Right renal pelvis (tissue), 4 donors: Measurements from ENCODE around the gene CLDN6. TPM values are rescaled to one million over a fixed set of nuclear protein-coding genes. Genes with fewer than 3 reads are reported as not detected.
"Not testable (repeated sequence)": the region's sequence is repeated elsewhere in the genome, so short reads cannot be mapped to it uniquely, and the experiment has no call there.

Experiments
- DNase-seq, 4 donors: peaks; one replicate each; pipeline ENCODE4 v3.0.0-alpha.2; 2013; ENCODE audit warnings: low read depth in 4 of 4, low spot score in 3 of 4, missing footprints in 1 of 4
- polyA plus RNA-seq, 4 donors: library from polyadenylated mRNA; unstranded; fragments of 120-200 nt; gene quantifications; one replicate each; pipeline ENCODE4 v1.2.1, GENCODE V29; 2013; ENCODE audit not compliant: insufficient read length in 4 of 4

Gene CLDN6
- polyA plus RNA-seq, 4 donors, result 32.9 to 44.1 (median 36.4) TPM

- not testable (repeated sequence) for DNase-seq
Observed at GRCh38 chr16:3052571-3053329, 34.8 kb upstream of the CLDN6 start.

DNA sequence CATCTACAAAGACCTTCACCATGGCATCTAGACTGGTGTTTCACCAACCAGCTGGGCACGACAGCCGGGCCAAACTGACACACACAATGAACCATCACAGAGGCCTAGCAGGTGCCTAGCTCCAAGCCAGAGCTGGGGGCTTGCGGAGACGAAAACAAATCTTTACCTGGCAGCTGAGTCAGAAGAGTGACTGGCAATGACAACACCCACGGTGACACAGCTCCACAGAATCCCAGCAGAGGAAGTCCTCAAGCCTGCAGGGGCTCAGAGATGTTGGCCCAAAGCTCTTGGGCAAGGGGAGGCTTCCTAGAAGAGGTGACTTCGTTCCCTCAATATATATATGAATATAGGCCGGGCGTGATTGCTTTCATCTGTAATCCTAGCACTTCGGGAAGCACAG, 33.5 kb upstream of the CLDN6 start:
- DNase-seq, result no peak

GRCh38 chr16:3051009-3051408, 33.0 kb upstream of the CLDN6 start:
- DNase-seq, result no peak

DNA sequence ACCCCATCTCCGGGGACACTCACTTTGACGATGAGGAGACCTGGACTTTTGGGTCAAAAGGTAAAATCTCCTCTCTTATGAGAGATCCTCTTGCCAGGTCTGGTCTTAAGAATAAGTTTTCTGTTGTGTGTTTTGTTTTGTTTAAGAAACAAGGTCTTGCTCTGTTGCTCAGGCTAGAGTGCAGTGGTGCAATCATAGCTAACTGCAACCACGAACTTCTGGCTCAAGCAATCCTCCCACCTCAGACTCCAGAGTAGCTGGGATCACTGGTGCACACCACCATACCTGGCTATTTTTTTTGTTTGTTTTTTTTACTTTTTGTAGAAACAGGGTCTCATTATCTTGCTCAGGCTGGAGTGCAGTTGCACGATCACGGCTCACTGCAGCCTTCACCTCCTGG, 32.5 kb upstream of the CLDN6 start:
- DNase-seq, result no peak

- no peak for DNase-seq
Observed at GRCh38 chr16:3049921-3050481, 32.0 kb upstream of the CLDN6 start.

- DNase-seq, result no peak
Observed at GRCh38 chr16:3047387-3047720, 29.4 kb upstream of the CLDN6 start.

GRCh38 chr16:3046641-3047386, 28.8 kb upstream of the CLDN6 start:
- no peak for DNase-seq

DNA sequence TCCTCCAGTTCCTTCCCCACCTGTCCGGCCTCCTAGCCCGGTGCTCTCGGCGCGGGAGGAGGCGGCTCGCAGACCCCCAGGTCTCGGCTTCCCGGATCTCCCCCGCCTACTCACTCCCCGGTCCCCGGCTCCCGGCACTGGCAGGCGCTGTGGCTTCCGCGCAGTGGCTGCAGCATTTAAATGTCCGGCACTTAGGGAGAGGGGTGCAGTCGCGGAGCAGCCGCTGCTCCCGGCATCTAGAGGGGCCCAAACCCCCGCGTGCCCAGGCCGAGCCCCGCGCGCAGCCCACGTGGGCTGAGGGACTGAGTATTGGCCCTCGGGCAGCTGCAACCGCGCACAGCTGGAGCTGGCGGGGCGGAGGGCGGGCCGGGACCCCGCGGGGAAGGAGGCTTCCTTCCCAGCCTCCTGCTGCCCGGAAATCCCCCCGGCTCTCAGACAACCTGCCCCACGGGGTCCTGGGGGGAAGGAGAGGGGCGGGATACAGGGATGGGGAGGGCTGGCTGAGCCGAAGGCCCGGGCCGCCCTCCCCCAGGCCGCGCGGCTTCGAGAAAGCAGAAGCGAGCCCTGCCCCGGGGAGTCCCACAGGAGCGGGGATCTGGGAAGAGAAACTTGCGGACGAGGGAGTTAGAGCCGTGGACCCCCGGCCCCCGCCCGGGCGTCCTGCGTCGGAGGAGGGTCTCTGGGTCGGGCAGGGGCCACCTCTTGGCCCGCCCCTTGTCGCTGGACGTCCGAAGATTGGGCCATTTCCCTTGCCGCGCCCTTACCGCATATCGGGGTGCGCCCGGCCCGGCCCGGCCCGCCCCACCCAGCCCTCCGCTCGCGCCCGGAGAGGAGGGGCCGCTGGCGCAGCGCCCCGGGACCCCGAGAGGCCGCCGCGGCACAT, 28.0 kb upstream of the CLDN6 start, which contains the start of gene MMP25:
Gene MMP25 (plus strand): TSS at position 804 of the 883 bp plus-strand sequence. CDS start 357 bp downstream, outside the sequence.
- no peak for DNase-seq

DNA sequence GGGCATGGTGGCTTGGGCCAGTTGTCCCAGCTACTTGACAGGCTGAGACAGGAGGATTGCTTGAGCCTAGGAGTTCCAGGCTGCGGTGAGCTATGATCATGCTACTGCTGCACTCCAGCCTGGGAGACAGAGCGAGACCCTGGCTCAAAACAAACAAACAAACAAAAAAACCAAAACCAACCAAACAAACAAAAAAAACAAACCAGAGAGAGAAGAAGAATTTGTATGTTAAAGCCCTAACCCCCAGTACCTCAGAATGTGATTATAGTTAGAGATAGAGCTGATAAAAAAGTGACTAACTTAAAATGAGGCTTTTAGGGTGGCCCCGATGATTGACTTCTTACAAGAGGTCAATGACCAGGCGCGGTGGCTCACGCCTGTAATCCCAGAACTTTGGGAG, 26.7 kb upstream of the CLDN6 start:
- DNase-seq, result no peak

GRCh38 chr16:3042376-3042775, 24.4 kb upstream of the CLDN6 start:
- DNase-seq, result no peak

DNA sequence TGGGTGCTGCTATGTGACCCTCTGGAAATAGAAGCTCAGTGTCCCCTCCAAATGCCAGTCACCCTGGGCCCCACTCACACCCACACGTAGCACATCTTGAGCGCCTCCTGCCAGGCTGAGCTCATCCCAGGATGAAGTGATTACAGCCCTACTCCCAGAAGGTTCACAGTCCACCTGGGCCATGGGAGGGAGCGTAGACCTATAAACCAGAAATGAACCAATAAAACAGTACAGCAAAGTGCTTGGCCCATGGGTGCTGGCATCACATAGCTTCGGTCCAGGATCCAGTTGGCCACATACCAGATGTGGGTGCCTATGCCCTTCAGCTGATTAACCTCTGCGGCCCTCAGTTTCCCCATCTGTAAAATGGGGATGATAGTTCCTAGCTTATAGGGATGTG, 20.9 kb upstream of the CLDN6 start:
- no peak for DNase-seq

DNA sequence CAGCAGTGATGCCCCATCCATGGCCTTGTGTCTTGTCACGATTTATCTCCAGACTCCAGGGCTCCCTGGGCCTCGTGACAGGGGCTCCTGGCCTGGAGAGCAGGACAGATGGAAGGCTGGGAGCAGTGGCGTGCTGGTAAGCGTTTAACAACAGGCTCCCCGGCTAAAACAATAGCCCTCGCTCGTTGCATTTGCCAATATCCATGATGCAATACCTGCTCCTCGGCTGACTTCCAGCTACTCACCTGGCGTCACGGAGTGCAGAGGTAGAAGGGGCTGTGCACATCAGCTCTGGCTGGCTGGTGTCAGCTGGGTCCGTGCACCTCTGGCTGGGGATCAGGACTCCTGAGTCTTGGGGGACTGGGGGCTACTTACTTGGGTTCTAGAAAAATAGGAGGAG, 20.3 kb upstream of the CLDN6 start:
- no peak for DNase-seq

- no peak for DNase-seq
Observed at GRCh38 chr16:3036726-3037315, 18.8 kb upstream of the CLDN6 start, which contains the start of gene BICDL2. BICDL2 (minus strand) TSS chr16:3036944; CDS start chr16:3035496, 1,448 bp downstream.

DNA sequence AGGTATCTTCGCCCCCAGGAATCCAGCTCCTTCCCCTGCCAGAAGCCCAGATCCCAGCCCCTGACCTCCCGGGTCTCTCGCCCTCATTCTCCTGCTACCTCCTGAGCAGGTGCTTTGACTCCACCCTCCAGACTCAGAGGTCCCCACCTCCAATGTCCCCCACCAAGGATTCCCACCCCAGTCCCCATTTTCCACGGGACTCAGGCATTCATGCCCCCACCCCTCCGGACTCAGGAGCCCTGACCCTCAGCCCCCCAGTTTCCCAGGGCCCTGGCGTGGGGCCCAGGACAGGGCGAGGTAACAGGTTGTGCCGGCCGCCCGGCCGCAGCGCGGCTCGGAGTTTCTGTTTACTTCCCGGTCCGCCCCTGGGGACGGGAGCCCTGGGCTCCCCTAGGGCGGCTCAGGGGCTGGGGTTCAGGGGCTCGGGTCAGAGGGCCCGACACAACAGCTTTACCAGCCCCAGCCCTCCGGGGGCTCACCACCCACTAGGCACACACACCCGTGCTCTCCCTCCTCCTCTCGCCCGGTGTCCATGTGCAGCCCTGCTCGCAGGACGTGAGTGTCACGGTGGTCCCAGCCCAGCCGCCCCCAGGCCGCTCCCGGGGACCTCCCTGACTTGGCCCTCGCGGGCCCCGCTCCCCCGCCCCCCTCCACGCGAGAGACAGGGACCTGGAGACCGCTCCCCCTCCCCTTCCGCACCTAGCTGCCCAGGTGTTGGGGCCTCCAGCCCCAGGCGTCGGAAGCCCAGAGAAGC, 18.2 kb upstream of the CLDN6 start:
- no peak for DNase-seq

GRCh38 chr16:3035289-3035971, 17.4 kb upstream of the CLDN6 start:
- DNase-seq, result no peak

GRCh38 chr16:3032624-3033023, 14.6 kb upstream of the CLDN6 start:
- no peak for DNase-seq

GRCh38 chr16:3030222-3031212, 12.5 kb upstream of the CLDN6 start:
- no peak for DNase-seq
